Mesendoderm (in vitro differentiated cells): Measurements from ENCODE around the gene ARL13B.
"Not testable (repeated sequence)": the region's sequence is repeated elsewhere in the genome, so short reads cannot be mapped to it uniquely, and the experiment has no call there.

ENCODE experiments used
- DNase-seq: peaks from one replicate; pipeline ENCODE4 v3.0.0; 2013
- H2AK5ac ChIP-seq: 2 replicates; pipeline ENCODE4 v1.6.1; 2013; ENCODE audit warnings: low read length, inconsistent platforms
- H2BK120ac ChIP-seq: 2 replicates; pipeline ENCODE4 v1.6.1; 2013; ENCODE audit warnings: low read depth, mild to moderate bottlenecking, low read length, moderate library complexity, mixed read lengths
- H2BK15ac ChIP-seq: replicated peaks from 2 replicates; pipeline ENCODE4 v1.6.1; 2013; ENCODE audit warnings: low read depth, mild to moderate bottlenecking, moderate library complexity
- H2BK5ac ChIP-seq: 2 replicates; pipeline ENCODE4 v1.6.1; 2013; ENCODE audit warnings: low read length, inconsistent platforms
- H3K18ac ChIP-seq: 2 replicates; pipeline ENCODE4 v1.6.1; 2013; ENCODE audit warnings: mild to moderate bottlenecking, low read length, mixed read lengths
- H3K23ac ChIP-seq: one replicate; pipeline ENCODE4 v1.6.1; 2013; ENCODE audit warnings: low read length
- H3K27ac ChIP-seq: 2 replicates; pipeline ENCODE4 v1.5.1; 2013; ENCODE audit warnings: low read depth, mild to moderate bottlenecking, inconsistent platforms, low read length, moderate library complexity
- H3K27me3 ChIP-seq: 2 replicates; pipeline ENCODE4 v1.6.1; 2013; ENCODE audit warnings: low read length, control low read depth, mild to moderate bottlenecking, inconsistent platforms; ENCODE audit not compliant: insufficient read depth, poor library complexity
- H3K36me3 ChIP-seq: 2 replicates; pipeline ENCODE4 v1.6.1; 2013; ENCODE audit warnings: low read length, inconsistent platforms; ENCODE audit not compliant: control insufficient read depth, insufficient read depth
- H3K4ac ChIP-seq: one replicate; pipeline ENCODE4 v1.6.1; 2013; ENCODE audit warnings: low read depth, mild to moderate bottlenecking, low read length, moderate library complexity
- H3K4me1 ChIP-seq: 2 replicates; pipeline ENCODE4 v1.6.1; 2013; ENCODE audit warnings: low read depth, low read length, inconsistent platforms; ENCODE audit not compliant: control insufficient read depth
- H3K4me2 ChIP-seq: 2 replicates; pipeline ENCODE4 v1.6.1; 2013; ENCODE audit warnings: low read length
- H3K4me3 ChIP-seq: 2 replicates; pipeline ENCODE4 v1.5.1; 2013; ENCODE audit warnings: mild to moderate bottlenecking, low read length
- H3K56ac ChIP-seq: one replicate; pipeline ENCODE4 v1.6.1; 2013; ENCODE audit warnings: low read length
- H3K79me1 ChIP-seq: 2 replicates; pipeline ENCODE4 v1.6.1; 2013; ENCODE audit warnings: low read length, inconsistent platforms
- H3K79me2 ChIP-seq: 2 replicates; pipeline ENCODE4 v1.6.1; 2013; ENCODE audit warnings: mild to moderate bottlenecking, low read length; ENCODE audit not compliant: control insufficient read depth, insufficient read depth
- H3K9ac ChIP-seq: 2 replicates; pipeline ENCODE4 v1.6.1; 2013; ENCODE audit warnings: low read length, inconsistent platforms
- H4K5ac ChIP-seq: one replicate; pipeline ENCODE4 v1.6.1; 2013; ENCODE audit warnings: low read length
- H4K8ac ChIP-seq: one replicate; pipeline ENCODE4 v1.6.1; 2013; ENCODE audit warnings: low read depth, mild to moderate bottlenecking, control low read depth, low read length, moderate library complexity
- WGBS: extraction: QIAGEN DNeasy Blood & Tissue Kit; methylation state at CpG from one replicate; pipeline ENCODE4 v1.1.7; 2013; ENCODE audit warnings: low lambda C conversion rate, missing lambda C conversion rate; ENCODE audit not compliant: insufficient coverage; ENCODE audit errors: extremely low coverage; 5-methylcytosine and 5-hydroxymethylcytosine counted together

ARL13B gene

DNA sequence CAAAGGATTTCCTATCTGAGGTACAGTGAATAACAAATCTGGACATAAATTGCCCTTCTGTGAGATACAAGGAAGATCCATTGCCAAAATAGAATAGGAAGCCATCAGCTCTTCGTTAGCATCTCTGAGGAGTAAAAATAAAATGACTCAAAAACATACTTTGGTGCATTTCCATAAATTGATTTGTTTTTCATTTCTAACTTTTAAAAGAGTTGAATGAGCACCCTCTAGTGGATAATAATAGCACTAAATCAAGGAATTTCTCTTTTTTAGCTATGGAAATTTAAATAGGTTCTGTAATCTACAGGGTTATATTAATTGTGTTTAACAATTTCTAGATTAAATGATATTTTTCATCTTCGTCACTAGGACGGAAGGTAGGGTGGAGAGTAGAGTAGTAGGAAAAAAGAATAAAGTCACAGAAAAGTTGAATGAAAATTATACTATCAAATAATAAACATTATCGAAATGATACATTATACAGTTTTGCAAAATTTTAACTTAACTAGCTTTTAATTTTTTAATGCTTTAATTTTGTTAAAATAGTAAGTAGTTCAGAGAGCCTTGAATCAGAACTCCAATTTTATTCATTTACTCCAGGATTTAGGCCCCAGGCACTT, 89.3 kb downstream of the ARL13B start:
- Histone ChIP-seq H3K4ac (no peak overlapping the region), H4K8ac (no peak overlapping the region), H2AK5ac (peak overlapping the region; percentile 76), H3K36me3 (peaks cover 2% of the 10 kb centered on the region), H3K23ac (no peak overlapping the region), H2BK15ac (no peak overlapping the region), H3K4me3 (no peak overlapping the region), H3K56ac (peak overlapping the region; percentile 54), H3K27ac (no peak overlapping the region), H3K4me1 (peaks cover 4% of the 10 kb centered on the region), H3K27me3 (no peaks in the 10 kb centered on the region), H2BK5ac (peak overlapping the region; percentile 18), H2BK120ac (no peak overlapping the region), H3K79me2 (no peaks in the 10 kb centered on the region), H4K5ac (no peak overlapping the region), H3K9ac (no peak overlapping the region), H3K18ac (peak overlapping the region; percentile 68), H3K4me2 (no peak overlapping the region), H3K79me1 (peaks cover 2% of the 10 kb centered on the region)
- 100% methylated on average over 1 of the region's 4 CpGs for WGBS
- no peak for DNase-seq

DNA sequence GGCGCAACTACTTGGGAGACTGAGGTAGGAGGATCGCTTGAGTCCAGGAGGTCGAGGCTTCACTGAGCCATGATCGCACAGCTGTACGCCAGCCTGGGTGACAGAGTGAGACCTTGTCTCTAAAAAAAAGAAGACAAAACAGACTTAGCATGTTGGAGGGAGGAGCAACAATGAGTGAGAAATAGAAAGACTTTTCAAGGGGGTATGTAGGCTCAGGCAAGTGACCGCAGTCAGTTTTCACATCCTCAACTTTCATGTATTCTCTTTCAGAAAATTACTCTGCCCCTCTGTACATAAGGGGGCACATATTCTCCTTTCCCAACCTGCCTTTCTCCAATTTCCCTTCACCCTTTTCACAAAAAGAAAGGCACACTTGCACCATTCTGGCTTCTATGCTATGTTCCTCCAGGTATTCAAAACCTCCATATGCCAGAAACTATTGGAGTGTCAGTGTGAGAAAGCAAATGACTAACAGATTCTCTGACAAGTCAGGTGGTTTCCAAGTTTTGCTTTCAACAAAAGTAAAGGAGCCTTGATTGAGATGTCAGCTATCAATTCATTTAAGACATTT, 90.5 kb downstream of the ARL13B start:
- Histone ChIP-seq H3K27ac (no peak overlapping the region), H3K79me2 (no peaks in the 10 kb centered on the region), H3K4me3 (no peak overlapping the region), H3K27me3 (no peaks in the 10 kb centered on the region), H4K8ac (no peak overlapping the region), H3K9ac (no peak overlapping the region), H3K79me1 (peaks cover 2% of the 10 kb centered on the region), H2AK5ac (no peak overlapping the region), H3K4ac (no peak overlapping the region), H4K5ac (no peak overlapping the region), H3K23ac (no peak overlapping the region), H3K36me3 (peaks cover 2% of the 10 kb centered on the region), H3K56ac (peak overlapping the region; percentile 43), H2BK120ac (no peak overlapping the region), H3K18ac (no peak overlapping the region), H2BK5ac (no peak overlapping the region), H3K4me1 (no peaks in the 10 kb centered on the region), H3K4me2 (no peak overlapping the region), H2BK15ac (no peak overlapping the region)
- no peak for DNase-seq
- no CpG with 5 or more reads among the region's 6 CpGs for WGBS

DNA sequence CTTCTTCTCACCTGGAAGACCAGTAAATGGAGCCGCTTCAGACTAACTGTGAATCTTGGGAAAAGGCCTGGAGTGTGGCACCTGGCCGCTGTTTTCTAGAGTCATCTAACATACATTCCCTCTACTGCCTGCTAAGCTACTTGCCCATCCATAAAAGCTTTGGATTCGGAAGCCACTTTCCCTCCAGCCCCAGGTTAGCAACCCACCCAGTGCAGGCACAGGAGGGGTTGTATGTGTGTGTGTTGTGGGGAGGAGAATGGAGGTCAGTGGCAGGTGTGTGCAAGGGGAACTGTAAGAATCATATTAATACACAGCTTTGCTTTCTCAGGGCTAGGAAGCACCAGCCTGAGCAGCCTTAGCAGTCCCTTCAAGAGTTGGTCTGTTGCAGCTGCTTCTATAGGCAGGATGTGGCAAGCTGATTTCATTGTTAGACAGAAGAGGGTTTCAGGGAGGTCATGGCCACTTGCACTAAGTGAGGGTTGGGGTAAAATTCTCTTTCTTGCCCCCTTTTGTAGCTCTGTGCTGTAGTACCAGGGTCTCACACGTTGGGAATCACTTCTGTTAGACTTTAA, 91.8 kb downstream of the ARL13B start:
- no peak for DNase-seq
- Histone ChIP-seq H2AK5ac (no peak overlapping the region), H3K27me3 (no peaks in the 10 kb centered on the region), H2BK120ac (no peak overlapping the region), H2BK15ac (no peak overlapping the region), H4K5ac (no peak overlapping the region), H3K23ac (no peak overlapping the region), H3K79me2 (no peaks in the 10 kb centered on the region), H3K36me3 (peaks cover 2% of the 10 kb centered on the region), H3K56ac (peak overlapping the region; percentile 54), H3K9ac (no peak overlapping the region), H3K27ac (peak overlapping the region; percentile 11), H3K4me3 (no peak overlapping the region), H3K4ac (no peak overlapping the region), H3K79me1 (peaks cover 4% of the 10 kb centered on the region), H3K4me1 (no peaks in the 10 kb centered on the region), H3K18ac (no peak overlapping the region), H4K8ac (no peak overlapping the region), H3K4me2 (no peak overlapping the region), H2BK5ac (no peak overlapping the region)
- no CpG with 5 or more reads among the region's 4 CpGs for WGBS

DNA sequence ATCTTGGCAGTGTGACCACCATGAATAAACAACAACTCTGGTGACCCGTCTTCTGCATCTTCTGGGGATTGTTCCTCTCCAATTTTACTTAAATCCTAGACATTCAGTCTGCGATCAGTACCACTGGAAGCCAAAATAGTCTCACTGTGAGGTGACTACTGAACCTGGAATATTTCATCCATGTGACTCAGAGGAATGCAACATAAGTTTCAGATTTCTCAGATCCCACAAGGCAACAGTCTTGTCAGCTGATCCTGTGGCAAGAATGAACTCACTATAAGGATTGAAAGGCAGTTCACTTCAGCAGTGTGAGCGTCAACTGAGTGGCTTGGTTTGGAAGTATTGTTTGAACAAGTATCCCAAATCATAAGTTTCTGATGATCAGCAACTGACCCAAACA, 96.1 kb downstream of the ARL13B start:
- H3K36me3 ChIP-seq, result peaks cover 2% of the 10 kb centered on the region
- H4K5ac ChIP-seq, result no peak overlapping the region
- no CpG with 5 or more reads among the region's 3 CpGs for whole genome bisulfite sequencing
- H3K18ac ChIP-seq, result no peak overlapping the region
- no peak for DNase-seq
- H3K27ac ChIP-seq, result no peak overlapping the region
- peaks cover 2% of the 10 kb centered on the region for H3K79me1 ChIP-seq
- H3K56ac ChIP-seq, result no peak overlapping the region
- no peak overlapping the region for H2BK15ac ChIP-seq
- no peak overlapping the region for H3K9ac ChIP-seq
- H3K27me3 ChIP-seq, result no peaks in the 10 kb centered on the region
- no peak overlapping the region for H3K4ac ChIP-seq
- no peak overlapping the region for H4K8ac ChIP-seq
- no peak overlapping the region for H2AK5ac ChIP-seq
- no peaks in the 10 kb centered on the region for H3K4me1 ChIP-seq
- H2BK120ac ChIP-seq, result no peak overlapping the region
- no peak overlapping the region for H3K4me2 ChIP-seq
- no peaks in the 10 kb centered on the region for H3K79me2 ChIP-seq
- no peak overlapping the region for H2BK5ac ChIP-seq
- no peak overlapping the region for H3K23ac ChIP-seq
- no peak overlapping the region for H3K4me3 ChIP-seq

DNA sequence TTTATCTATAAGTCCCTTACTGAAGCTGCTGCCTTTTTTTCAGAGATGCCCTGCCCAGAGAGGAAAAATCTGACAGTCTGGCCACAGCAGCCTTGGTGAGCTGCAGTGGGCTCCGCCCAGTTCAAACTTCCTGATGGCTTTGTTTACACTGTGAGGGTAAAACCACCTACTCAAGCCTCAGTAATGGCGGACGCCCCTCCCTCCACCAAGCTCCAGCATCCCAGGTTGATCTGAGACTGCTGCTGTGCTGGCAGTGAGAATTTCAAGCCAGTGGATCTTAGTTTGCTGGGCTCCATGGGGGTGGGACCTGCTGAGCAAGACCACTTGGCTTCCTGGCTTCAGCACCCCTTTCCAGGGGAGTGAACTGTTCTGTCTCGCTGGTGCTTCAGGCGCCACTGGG, 100.6 kb downstream of the ARL13B start:
- H2BK15ac ChIP-seq, H3K18ac ChIP-seq, H3K4me3 ChIP-seq, H3K79me2 ChIP-seq, H3K4ac ChIP-seq, DNase-seq, H3K4me1 ChIP-seq, H4K8ac ChIP-seq, H3K56ac ChIP-seq, H3K9ac ChIP-seq, H2AK5ac ChIP-seq, H3K27me3 ChIP-seq, H4K5ac ChIP-seq, H3K23ac ChIP-seq, H3K79me1 ChIP-seq, H3K27ac ChIP-seq, H2BK5ac ChIP-seq, H3K36me3 ChIP-seq, H2BK120ac ChIP-seq, H3K4me2 ChIP-seq: not testable (repeated sequence)
- no CpG with 5 or more reads among the region's 5 CpGs for WGBS
